GM18526 (cell line): Measurements from ENCODE around the gene PPP1R15B.

Experiments
- POLR2A ChIP-seq: IDR thresholded peaks from 3 replicates; pipeline ENCODE4 v1.6.1; 2011; ENCODE audit not compliant: insufficient read length; ENCODE audit errors: extremely low read depth

PPP1R15B gene

GRCh38 chr1:204368996-204369726 is 42.5 kb downstream of the PPP1R15B start:
- TF ChIP-seq POLR2A, result no peak

GRCh38 chr1:204367956-204368355 is 43.7 kb downstream of the PPP1R15B start:
- no peak for TF ChIP-seq POLR2A

DNA sequence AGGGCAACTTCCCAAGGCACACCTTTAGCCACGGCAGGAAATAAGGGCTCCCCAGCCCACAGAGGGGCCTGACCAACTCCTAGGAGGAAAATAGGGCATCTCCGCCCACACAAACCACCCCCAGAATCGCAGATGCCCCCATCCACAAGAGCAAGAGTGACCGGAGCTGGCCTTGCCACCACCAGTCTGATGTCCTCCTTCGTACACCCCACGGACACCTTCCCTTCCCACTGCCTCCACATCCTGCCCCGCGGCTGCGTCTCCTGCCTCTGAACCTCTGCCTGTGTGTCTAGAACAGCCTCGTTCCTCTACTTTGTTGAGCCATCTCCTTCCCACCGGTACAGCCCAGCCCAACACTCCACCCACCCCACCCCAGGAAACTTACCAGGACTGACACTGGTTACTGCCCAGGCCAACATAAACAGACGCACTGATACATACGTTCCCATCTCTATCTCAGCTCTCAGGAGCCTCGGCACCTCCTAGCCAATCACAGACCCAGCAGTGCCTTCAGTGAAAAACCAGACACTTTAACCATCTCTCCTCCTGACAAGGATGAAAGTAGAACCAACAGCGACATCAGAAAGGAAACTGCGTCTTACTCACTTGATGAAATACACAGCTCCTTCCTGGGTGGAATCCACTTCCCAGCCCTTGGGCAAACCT is 44.3 kb downstream of the PPP1R15B start:
- TF ChIP-seq POLR2A, result no peak

- TF ChIP-seq POLR2A, result no peak
These were observed 44.9 kb downstream of the PPP1R15B start for GRCh38 chr1:204366759-204367158.

DNA sequence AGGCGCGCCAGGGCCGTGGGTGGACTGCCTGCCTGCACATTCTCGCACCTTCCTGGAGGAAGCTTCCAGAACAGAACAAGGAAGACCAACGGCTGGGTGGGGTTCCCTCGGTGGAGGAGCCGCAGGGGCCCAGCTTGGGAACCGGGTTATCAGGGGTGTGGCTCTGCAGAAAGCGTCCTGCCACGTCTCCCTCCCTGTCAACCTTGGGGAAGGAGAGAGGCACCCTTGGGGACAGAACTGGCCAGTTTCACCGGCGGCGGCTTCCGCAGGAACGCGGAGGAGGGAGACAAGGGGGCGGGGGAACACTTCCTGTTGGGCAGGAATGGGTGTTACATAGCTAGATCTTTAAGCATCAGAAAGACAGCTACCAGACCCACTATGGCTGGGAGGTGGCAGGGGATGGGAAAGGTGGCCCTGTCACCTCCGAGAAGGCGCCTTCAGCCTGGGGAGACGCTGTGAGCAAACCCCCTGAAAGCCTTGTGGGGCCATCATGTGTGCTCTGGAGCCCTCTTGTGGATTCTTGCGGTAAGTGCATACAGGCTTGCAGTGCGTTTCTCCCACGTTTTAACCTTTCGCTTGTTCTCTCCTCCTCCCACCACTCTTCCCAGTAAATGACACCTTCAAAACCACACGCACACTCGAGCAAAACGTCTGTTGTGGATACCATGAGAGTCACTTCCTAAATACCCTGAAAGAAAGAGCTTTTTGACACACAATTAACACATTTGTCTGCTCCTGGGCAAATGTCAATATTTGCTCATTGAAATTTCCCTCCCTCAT is 48.1 kb downstream of the PPP1R15B start:
- TF ChIP-seq POLR2A, result no peak

DNA sequence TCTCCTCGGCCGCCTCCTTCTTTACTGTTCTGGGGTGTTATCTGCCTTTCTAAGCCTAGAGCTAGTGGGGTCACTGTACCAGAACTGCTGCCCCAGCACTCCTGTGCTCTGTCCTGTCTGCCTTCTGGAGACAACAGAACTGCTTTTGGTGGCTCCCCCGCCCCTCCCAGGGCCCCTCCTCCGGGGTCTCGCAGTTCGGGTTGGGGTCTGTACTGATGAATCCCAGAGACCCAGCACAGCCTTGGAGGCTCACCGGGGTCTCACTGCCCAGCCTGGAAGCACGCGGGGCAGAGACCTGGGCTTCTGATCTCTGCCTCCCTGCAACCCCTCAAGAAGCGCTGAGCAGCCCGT is 48.7 kb downstream of the PPP1R15B start:
- TF ChIP-seq POLR2A, result no peak

DNA sequence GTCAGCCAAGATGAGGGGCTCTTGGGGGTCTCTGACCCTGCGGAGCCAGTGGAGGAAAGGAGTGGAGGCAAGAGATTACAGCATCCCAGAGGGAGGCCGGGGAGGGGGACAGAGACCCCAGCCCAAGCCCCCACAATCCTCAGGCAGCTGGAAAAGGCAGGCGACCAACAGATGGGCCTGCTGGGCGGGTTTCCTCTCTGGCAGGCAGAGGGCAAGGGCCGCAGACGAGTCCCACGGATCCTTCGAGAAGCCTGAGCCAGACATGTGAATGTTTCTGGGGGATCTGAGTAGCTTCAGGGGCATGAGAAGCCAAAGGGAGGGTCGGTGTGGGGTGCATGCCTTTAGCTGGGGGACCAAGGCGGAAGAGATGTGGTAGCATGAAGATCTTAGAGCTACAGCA is 49.8 kb downstream of the PPP1R15B start:
- TF ChIP-seq POLR2A, result no peak

DNA sequence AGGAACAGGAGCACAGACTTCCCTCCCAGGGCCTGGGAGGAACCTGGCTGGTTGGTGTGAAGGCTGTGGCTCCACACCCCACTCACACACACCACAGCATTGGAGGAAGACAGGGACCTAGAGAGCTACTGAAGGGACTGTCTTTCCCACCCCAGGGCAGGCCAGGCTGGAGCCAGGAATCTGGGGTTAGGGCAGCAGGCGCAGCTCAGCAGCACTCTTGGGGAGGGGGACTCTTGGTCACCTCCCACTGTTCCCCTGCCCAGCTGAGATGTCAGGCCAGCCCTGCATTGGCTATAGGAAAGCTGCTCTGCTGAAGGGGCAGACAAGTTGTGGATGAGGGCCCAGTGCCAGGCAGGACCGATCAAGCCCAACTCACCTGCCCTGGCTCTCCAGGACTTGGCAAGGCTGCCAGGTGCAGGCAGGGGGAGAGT is 50.3 kb downstream of the PPP1R15B start:
- no peak for TF ChIP-seq POLR2A

DNA sequence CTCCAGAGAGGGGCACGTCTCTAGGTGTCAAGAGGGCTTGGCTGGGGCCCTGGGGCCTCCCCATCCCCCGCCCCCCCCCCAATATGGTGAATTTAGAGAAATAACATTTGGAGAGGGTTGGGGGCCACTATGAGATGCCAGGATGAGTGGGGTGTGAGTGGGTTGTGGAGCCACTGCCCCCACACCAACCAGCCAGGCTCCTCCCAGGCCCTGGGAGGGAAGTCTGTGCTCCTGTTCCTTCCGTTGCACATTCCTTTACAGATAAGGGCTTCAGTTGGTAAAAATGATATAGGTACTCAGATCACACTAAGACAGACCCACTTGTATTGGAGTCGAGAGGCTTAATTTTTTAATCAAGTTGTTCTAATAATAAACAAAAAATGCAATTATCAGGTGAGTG is 51.3 kb downstream of the PPP1R15B start:
- no peak for TF ChIP-seq POLR2A

- TF ChIP-seq POLR2A, result no peak
These were observed 52.0 kb downstream of the PPP1R15B start, which contains the start of gene PLEKHA6 for GRCh38 chr1:204359474-204360255. TSS of gene PLEKHA6 (minus strand) at chr1:204359929. CDS start at chr1:204273727, 86,202 bp downstream.

DNA sequence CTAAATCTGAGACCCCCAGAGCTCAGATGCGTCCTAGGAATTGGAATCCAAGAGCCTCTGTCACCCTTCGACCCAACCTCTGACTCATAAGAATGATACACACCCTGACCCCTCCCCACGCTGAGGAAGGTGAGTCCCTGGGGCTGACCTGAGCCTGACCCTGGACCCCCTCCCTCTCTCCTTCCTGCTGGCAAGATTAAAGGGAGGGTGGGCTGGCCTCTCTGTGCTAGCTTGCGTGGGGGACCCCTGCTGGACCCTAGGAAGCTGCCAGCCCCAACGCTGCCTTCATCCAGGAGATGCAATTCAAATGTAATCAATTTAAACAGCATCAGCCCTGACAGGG is 52.5 kb downstream of the PPP1R15B start:
- no peak for TF ChIP-seq POLR2A

GRCh38 chr1:204358605-204359004 is 53.0 kb downstream of the PPP1R15B start:
- no peak for TF ChIP-seq POLR2A

DNA sequence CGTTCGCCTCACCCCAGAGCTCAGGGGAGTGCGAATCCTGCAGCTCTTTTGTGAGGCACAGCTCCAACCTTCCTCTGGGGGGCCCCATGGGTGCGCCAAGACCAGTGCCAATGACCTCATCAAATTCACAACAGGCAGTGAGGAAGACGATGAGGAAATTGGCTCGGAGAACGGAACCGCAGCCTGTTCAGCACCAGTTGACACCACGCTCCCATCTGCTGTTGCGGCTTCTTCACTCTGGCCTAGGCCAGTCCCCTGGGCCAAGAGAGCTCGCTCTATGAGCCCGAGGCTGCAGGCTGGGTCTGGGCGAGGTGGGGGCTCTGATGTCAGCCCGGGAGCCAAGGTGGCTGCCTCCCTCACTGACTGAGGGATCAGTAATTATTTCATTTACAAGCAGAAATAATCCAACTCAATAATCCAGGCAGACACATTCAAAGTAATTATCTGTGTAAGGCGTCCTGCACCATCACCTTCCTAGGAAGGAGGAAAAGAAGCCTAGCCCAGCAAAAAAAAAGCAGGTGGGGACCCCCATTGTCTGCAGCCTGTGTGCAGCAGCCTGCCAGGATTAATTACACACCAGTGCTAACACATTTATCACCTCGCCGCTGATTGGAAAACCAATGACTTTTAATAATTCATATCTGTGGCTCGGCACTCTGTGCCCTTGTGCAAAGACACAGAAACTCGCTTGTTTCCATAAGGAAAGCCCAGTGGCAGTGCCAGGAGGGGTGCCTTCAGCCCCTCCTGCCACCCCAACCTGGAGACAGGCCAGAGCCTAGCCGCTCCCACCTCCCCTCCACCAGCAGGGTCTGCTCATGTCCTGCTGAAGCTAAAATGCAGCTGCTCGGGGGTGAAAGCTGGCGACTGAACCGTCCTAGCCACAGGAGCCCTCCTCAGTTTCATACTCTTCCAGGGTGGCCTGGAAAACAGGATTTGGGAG is 53.8 kb downstream of the PPP1R15B start:
- no peak for TF ChIP-seq POLR2A

DNA sequence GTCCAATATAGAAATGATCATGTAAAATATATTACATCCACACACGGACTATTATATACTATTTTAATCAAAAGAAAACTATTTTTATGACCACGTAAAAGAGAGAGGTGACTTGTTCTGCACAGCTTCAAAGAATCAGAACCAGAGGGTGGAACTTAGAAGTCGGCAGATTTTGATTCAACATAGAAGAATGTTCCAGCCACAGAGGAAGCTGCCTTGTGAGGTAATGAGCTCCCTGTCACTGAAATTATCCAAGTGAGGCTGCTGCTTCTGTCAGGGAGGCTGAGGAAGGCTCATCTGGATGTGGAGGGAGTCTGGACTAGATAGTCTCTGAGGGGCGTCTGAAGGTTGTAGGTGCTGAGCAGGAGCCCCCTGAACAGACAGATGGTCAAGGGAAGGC is 54.6 kb downstream of the PPP1R15B start:
- no peak for TF ChIP-seq POLR2A
